Kidney (tissue), 14 donors: ENCODE data around the gene CTNNB1. TPM values are rescaled to one million over a fixed set of nuclear protein-coding genes. Genes with fewer than 3 reads are reported as not detected.

Experiments used
- DNase-seq, 5 donors: peaks; one replicate each; pipeline ENCODE4 v3.0.0-alpha.2; 2013 to 2020
- FAIRE-seq: peaks from 2 replicates; lab custom pipeline; 2012; peaks lifted over from hg19 to GRCh38; lab: Jason Lieb, UNC
- H3K27ac ChIP-seq, 2 donors: one replicate each; pipeline ENCODE4 v1.7.0; 2013; ENCODE audit warnings: low read depth in 2 of 2, low read length in 2 of 2, inconsistent platforms in 1 of 2
- H3K27me3 ChIP-seq: one replicate; pipeline ENCODE4 v1.7.1; 2013; ENCODE audit warnings: low read length, inconsistent platforms; ENCODE audit not compliant: control insufficient read depth, insufficient read depth
- H3K36me3 ChIP-seq, 3 donors: one replicate each; pipeline versions ENCODE4 v1.7.0 to v1.7.1; 2013; ENCODE audit warnings: low read length in 3 of 3, control low read depth in 1 of 3, inconsistent platforms in 1 of 3; ENCODE audit not compliant: insufficient read depth in 3 of 3, control insufficient read depth in 2 of 3
- H3K4me1 ChIP-seq, 3 donors: one replicate each; pipeline versions ENCODE4 v1.7.0 to v1.7.1; 2013; ENCODE audit warnings: low read length in 3 of 3, inconsistent platforms in 1 of 3, low read depth in 1 of 3; ENCODE audit not compliant: control insufficient read depth in 2 of 3, insufficient read depth in 2 of 3
- H3K4me3 ChIP-seq, 3 donors: one replicate each; pipeline versions ENCODE4 v1.7.0 to v1.8.1; 2013; ENCODE audit warnings: low read length in 3 of 3, control low read depth in 1 of 3, inconsistent platforms in 1 of 3
- H3K9ac ChIP-seq, 3 donors: one replicate each; pipeline versions ENCODE4 v1.7.0 to v1.7.1; 2013; ENCODE audit warnings: low read length in 3 of 3, control low read depth in 1 of 3, inconsistent platforms in 1 of 3
- H3K9me3 ChIP-seq, 3 donors: one replicate each; pipeline versions ENCODE4 v1.7.0 to v1.7.1; 2013; ENCODE audit warnings: low read length in 3 of 3, control low read depth in 1 of 3, inconsistent platforms in 1 of 3; ENCODE audit not compliant: control insufficient read depth in 2 of 3, insufficient read depth in 1 of 3
- intact Hi-C: fragments of 100-400 bp; cut with DNase I; formaldehyde crosslinking; loops from one replicate; pipeline ENCODE4 v1.11.1; 2022
- polyA plus RNA-seq: library from polyadenylated mRNA; stranded (reverse); fragments of 350-450 nt; fragmentation: Illumina TruSeq; extraction: RNeasy Lipid Tissue Mini Kit (QIAGEN cat#74804); gene quantifications from one replicate; pipeline ENCODE4 v1.2.3, GENCODE V29; 2014; ENCODE audit warnings: low read depth, low replicate concordance; ENCODE audit not compliant: insufficient read depth
- total RNA-seq: library from RNA; stranded (reverse); fragmentation: NEBNext Ultra II Directional; extraction: Animal tissue kit (Norgen Biotek cat#: 25700); gene quantifications from one replicate; pipeline ENCODE4 v1.2.1, GENCODE V29; 2021
- TF ChIP-seq, protein P1 (sequence below): IDR thresholded peaks from 3 replicates; pipeline ENCODE4 v1.5.1; 2012; ENCODE audit warnings: mild to moderate bottlenecking, moderate library complexity, borderline replicate concordance; ENCODE audit not compliant: insufficient read depth; ENCODE audit errors: extremely low read depth
- donor health status: control.
- donor health status: control.
- donor health status: control.
- donor health status: control.
- donor health status: control.
- donor health status: DM: yes; HTN: yes; CAD: no.
- donor health status: Normal renal cell carcinoma (clear cell type).

CTNNB1 gene
- total and polyA plus RNA-seq, 2 donors from 2014 or later, result 97.0 to 329 TPM

GRCh38 chr3:41234823-41235721 is 35.8 kb downstream of the CTNNB1 start:
- Histone ChIP-seq H3K9ac (no peak overlapping the region), H3K27me3 (no peaks in the 10 kb centered on the region), H3K36me3 (peaks cover 18 to 85% (median 51%) of the 10 kb centered on the region in 3 donors), H3K4me1 (no peaks in the 10 kb centered on the region), H3K27ac (no peak overlapping the region), H3K4me3 (no peak overlapping the region), H3K9me3 (no peaks in the 10 kb centered on the region)
- FAIRE-seq, result no peak
- intact Hi-C loops, result no loop called here
- DNase-seq, result no peak
- TF ChIP-seq, protein P1, sequence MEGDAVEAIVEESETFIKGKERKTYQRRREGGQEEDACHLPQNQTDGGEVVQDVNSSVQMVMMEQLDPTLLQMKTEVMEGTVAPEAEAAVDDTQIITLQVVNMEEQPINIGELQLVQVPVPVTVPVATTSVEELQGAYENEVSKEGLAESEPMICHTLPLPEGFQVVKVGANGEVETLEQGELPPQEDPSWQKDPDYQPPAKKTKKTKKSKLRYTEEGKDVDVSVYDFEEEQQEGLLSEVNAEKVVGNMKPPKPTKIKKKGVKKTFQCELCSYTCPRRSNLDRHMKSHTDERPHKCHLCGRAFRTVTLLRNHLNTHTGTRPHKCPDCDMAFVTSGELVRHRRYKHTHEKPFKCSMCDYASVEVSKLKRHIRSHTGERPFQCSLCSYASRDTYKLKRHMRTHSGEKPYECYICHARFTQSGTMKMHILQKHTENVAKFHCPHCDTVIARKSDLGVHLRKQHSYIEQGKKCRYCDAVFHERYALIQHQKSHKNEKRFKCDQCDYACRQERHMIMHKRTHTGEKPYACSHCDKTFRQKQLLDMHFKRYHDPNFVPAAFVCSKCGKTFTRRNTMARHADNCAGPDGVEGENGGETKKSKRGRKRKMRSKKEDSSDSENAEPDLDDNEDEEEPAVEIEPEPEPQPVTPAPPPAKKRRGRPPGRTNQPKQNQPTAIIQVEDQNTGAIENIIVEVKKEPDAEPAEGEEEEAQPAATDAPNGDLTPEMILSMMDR, result no peak

GRCh38 chr3:41236228-41236627 is 36.9 kb downstream of the CTNNB1 start:
- TF ChIP-seq, protein P1, result no peak
- intact Hi-C loops, result no loop called here
- H3K36me3 ChIP-seq, result peaks cover 18 to 82% (median 48%) of the 10 kb centered on the region in 3 donors
- H3K9me3 ChIP-seq, result no peaks in the 10 kb centered on the region
- FAIRE-seq (no peak), DNase-seq (no peak)
- no peak overlapping the region for H3K4me3 ChIP-seq
- H3K27me3 ChIP-seq, result no peaks in the 10 kb centered on the region
- H3K4me1 ChIP-seq, result no peaks in the 10 kb centered on the region
- no peak overlapping the region for H3K9ac ChIP-seq
- no peak overlapping the region for H3K27ac ChIP-seq

GRCh38 chr3:41237907-41238306 is 38.6 kb downstream of the CTNNB1 start:
- no peak overlapping the region for H3K9ac ChIP-seq
- H3K27ac ChIP-seq, result no peak overlapping the region
- H3K4me1 ChIP-seq, result no peaks in the 10 kb centered on the region
- FAIRE-seq (no peak), DNase-seq (no peak)
- H3K36me3 ChIP-seq, result peaks cover 18 to 73% (median 55%) of the 10 kb centered on the region in 3 donors
- no peaks in the 10 kb centered on the region for H3K27me3 ChIP-seq
- TF ChIP-seq, protein P1, result no peak
- H3K9me3 ChIP-seq, result no peaks in the 10 kb centered on the region
- H3K4me3 ChIP-seq, result no peak overlapping the region
- intact Hi-C loops, result no loop called here
